NCI-H2196 treated with DMSO at 0.1 percent for 48 hours (cell line): Measurements from ENCODE around the gene CCDC181.
"Not testable (repeated sequence)": the region's sequence is repeated elsewhere in the genome, so short reads cannot be mapped to it uniquely, and the experiment has no call there.

Experiments used
- DNase-seq: peaks from one replicate; lab custom pipeline; 2025; ENCODE audit not compliant: unreplicated experiment; lab: John Stamatoyannopoulos, UW

CCDC181 gene

DNA sequence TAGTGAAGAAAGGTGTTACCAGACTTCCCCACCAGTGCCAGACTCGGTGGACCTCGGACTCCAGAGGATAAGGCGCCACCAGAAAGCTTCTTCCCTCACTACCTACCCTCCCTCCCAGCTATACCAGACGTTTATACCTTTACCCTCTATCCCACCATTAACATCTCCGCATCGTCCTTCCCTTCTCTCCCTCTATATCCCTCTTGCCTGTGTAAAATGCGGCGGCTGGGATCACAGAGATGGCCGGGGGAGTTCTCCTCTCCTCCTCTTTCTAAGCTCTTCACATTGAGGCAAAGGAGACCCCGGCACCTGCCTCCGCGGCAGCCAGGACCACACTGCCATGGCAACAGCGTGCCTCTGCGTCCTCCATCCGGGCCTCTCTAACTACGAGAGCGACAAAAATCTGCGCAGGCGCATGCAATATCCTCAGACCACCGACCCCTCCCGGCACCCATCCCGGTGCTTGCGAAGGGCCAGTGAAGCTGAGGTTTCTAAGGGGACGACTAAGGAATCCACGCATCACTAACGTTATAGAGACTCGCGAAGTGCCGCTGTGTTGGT lies at the start of gene CCDC181:
CCDC181 (minus strand) TSS at position 394 of the 561 bp plus-strand sequence. CDS start 2,547 bp downstream, outside the sequence.
- no peak for DNase-seq

DNA sequence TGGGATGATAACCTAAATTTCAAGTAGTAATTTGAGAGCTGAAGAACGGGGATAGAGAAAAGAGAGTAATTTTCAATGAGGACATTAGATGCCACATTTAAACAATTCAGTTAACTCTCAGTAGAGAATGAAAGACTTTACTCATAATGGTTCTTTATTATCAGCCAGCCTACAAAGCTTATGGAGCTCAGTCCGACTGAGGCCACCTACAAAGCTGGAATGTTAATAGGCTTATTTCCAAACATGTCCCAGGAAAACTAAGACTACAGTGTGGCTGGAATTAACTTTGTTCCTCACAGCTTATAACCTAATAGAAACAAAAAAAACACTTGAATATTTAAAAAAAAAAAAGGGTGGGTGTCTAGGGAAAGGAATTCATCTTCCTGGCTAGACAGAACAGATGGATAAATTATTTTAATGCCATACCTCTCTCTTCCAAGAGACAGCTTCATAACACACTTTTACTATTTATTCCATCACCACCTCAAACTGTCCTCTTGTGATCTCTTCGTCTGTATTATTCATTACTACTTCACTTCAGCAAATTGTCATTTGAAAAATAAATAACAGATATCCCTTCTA lies 48.6 kb upstream of the CCDC181 start:
- no peak for DNase-seq

DNA sequence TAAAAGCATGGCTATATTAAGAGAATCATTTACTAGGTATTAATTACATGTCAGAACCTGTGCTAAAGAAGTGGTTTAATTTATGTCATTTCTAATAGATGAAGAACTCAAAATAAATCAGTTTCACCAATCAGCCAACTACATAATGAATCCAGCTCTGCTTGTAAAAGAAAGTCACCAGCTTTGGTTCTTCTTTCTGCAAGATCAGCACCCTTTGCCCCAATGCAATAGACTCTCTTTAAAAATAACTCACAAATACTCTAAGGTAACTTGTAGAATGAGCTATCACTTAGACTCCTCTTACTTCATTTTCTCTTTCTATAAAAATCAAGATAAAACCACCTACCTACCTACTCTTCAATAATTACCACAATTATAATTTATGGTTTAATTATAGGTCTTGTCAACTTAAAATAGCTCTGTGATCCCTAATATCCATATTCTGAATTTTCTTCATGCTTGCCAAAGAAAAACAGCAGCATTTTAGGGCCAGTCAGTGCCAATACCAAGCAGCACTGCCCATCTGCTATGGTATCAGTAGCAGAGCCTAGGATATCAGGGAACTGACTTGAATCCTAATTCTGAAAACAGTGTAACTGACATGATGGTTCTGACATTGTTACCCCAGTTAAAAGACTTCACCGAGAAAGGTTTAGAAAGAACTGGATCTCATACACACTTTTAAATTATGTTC lies 47.2 kb upstream of the CCDC181 start:
- DNase-seq: no peak

DNA sequence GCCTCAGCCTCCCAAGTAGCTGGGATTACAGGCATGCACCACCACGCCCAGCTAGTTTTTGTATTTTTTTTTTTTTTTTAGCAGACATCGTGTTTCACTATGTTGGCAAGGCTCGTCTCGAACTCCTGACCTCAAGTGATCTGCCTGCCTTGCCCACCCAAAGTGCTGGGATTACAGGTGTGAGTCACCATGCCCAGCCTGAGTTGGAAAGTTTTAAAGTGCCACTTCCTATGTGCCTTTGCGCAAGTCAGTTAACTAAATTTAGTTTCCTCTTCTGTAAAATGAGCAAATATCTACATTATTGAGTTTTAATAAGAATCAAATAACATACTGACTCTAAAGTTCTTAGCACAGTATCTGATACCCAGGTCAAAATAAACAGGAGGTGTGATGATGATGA lies 46.1 kb upstream of the CCDC181 start:
- DNase-seq: no peak

DNA sequence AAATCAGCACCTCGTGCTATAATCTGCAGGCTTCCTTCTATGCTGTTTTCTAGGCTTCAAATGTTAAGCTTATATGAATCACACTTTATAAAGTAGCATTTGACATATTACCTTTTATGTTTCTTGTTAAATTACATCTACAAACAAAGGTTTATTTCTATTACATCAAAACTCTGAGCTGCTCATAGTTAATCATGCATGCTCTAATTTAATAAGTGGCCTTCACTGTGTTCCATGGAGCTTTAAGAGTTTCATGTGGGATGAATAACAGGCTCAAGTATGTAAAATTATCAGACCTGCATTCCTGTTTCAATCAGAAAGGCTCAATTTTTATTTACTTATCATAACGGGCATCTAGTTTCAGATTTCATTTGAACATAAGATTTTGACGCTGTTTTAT lies 45.5 kb upstream of the CCDC181 start:
- DNase-seq: no peak

DNA sequence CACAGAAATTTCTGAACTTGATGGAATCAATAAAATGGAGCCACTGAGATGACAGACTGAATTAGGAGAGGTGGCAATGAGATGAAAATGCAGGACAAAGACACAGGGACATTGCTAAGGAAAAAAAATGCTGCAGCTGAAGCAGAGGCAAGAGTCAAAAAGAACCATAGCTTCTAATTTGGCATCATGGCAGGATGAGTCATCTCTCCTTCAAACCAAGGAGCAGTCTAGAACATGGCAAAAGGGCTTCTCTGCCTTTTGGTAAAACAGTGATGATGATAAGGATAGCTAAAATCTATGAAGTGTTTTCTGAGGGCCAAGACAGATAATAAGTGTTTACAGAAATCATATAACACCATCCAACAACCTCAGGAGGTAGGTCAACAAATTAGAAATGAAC lies 41.7 kb upstream of the CCDC181 start:
- DNase-seq: no peak

DNA sequence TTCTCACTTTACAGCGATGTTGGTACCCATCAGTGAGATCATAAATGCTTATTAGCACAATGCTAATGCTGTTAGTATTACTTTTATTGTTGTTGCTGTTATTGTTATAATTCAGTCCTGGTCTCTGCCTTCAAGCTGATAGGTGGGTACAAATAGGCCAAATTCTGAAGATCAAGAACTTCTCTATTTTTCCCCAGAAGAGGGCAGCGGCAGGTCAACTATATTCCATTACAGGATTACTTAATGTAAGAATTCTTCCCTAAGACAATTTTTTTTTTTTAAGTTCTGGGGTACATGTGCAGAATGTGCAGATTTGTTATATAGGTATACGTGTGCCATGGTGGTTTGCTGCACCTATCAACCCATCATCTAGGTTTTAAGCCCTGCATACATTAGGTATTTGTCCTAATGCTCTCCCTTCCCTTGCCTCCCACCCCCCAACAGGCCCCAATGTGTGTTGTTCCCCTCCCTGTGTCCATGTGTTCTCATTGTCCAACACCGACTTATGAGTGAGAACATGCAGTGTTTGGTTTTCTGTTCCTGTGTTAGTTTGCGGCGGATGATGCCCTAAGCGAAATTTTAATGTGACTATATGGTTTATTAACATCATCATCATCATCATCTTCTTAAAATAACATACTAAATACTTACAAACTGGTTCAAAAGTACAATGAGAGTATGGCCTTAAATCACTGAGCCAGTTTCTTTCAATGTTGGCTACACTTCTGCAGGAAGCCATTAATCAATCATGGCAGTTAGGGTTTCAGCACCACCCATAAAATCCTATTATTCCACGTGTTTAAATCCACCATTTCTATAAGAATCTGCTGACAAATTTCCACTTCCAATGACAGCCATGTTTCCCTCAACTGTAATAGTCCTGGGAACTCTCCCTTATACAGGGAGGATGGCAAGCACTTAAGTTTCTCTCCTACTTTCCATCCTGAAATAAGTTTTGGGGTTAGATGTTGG lies 39.3 kb upstream of the CCDC181 start:
- peak; percentile 8 for DNase-seq

DNA sequence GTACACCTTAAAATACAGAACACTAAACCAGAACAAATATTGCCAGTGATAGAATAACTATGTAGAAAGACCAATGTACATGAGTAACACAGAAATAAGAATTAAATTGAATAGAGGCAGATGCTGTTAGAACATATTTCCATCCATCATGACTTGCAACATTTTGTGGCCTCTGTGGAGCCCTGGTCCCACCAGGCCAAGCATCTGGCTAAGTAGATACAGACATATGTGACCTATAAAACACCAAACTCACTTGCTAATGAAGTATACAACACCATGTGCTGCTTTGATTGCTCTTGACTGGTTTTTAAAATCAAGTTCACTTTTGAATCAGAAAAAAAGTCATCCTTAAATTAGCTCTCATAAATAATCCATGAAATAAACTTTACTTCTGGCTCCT lies 38.0 kb upstream of the CCDC181 start:
- DNase-seq: no peak

DNA sequence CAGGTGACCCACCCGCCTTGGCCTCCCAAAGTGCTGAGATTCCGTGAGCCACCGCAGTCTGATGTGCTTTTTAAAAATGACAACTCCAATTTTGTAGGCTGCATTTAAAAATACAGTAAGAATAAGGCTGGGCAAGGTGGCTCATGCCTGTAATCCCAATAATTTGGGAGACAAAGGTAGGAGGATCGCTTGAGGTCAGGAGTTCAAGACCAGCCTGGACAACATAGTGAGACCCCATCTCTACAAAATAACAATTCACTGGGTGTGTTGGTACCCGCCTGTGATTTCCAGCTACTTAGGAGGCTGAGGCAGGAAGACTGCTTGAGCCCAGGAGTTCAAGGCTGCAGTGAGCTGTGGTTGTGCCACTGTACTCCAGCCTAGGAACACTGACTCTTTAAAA lies 35.1 kb upstream of the CCDC181 start:
- DNase-seq: no peak

DNA sequence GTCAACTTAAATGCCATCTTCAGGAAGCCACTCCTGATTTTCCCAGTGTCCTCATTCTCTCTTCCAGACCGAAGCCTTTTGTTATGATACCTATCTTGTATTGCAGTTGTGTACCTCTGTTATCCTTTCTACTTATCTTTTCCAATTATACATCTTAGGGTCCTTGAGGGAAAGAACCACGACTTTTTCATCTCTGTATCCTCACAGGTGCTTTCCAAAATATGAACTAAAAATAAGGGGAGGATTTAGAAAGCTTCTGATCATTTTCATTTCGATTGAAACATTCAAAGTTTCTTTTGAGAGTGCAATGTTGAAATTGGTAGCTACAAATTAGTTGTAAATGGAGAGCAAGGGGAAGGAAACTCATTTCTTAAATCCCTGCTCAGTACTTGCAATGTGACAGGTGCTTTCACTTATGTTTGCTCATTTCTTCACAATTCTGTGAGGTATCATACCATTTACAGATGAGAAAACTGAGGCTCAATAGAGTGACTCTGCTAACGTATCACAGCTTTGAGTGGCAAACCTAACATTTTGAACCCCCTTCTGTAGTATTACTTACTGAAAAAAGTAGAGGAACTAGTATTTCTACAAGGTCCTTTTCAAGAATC lies 34.2 kb upstream of the CCDC181 start:
- DNase-seq: no peak

DNA sequence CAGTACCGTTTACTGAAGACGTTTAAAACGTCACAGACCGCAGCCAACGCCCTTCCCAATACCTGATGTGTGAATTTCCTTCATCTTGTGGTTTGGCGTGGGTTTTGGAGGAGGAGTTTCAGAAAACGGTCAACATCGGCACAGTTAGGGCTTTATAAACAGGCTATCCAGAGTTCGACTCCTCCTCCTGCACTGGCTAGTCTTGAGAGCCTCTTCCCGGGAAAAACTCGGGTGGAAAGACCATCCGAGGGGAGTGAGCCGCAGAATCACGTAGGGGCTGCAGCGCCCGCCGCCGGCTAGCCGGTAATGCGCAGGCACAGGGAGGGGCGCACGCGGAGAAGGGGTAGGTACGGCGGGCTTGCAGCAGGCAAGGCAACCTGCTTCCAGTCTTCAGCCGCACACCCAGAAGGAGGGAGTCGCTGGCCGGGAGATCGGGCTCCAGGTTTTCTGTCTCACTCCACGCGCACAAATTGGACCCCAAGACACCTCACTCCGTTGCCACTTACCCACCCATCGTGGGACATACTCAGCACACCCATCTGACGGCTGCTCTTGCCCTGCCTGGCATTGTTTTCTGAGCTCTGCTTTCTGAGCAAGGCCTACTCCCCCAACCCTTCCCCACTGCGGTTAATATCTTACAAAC lies 33.0 kb upstream of the CCDC181 start:
- DNase-seq: no peak

DNA sequence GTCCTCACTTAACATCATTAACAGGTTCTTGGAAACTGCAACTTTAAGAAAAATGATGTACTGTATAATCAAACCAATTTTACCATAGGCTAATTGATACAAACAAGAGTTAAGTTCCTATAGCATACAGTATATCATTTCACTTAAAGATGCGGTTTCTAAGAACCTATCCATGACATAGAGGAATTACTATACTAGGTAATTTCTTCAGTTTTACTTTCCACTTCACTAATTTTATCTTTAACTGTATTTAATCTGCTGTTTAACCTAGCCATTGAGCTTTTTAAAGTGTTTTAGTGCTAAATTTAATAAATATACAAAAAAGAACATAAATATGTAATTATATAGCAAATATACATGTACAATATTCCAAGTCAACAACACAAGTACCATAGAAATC lies 30.2 kb upstream of the CCDC181 start:
- DNase-seq: no peak

DNA sequence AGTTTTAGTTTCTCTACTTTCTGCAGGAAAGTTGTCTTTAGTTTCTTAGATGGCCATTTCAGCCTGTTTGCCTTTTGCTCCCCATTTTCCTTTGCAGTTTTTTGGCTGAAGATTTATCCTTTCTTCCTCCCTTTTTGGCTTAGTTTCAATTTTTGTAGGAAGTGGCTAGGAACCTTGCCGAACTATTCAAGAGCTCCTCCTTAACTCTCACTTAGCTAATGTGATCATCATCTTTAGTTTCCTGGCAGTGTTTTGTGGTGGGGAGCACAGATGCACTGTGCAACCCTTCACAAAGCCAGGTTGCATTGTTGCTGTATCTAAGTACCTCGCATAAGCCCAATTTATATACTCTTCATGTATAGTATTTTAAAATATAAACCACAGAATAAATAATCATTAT lies 28.8 kb upstream of the CCDC181 start:
- DNase-seq: no peak

DNA sequence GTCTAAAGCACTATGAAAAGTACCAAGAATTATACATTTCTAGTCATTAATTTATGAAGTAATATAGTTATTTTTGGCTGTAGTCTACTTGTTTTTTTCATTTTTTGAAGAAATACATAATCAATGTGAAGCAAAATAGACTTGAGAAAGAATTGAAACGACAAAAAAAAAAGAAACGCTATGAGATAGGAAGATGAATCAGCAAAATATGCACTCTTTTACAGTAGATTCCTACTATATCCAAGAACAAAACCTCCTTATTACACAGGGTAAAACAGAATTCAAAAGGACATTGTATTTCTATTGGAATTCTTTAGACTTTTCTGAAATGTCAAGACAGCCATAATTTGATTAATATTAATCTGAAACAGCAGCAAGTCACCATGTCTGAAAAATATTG lies 25.6 kb upstream of the CCDC181 start:
- no peak for DNase-seq

DNA sequence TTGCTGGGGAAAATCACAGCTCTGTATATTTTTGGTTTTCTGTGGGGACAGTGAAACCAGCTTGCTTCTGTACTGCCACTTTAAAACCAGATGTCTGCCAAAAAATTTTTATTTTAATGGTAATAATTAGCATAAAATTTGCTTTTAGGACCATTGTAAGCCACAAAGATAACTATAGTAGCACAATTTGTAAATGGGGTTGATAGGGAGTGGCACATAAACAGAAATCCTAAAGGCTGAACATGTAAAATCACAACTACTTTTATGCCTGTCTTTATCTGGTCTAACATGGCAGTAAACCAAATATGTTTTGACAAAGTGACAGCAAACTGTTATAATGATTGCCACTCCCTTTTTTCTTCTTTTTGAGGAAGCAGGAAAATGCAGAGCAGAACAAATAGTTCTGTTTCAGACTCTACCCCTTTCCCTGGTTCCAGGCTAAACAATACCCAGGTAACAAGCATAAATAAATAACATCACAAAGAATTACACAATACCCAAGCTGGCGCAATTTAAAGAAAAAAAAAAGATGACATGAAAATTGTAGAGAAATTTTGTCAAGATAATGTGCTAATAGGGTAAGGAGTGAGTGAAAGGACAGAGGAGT lies 24.0 kb upstream of the CCDC181 start:
- DNase-seq: no peak

DNA sequence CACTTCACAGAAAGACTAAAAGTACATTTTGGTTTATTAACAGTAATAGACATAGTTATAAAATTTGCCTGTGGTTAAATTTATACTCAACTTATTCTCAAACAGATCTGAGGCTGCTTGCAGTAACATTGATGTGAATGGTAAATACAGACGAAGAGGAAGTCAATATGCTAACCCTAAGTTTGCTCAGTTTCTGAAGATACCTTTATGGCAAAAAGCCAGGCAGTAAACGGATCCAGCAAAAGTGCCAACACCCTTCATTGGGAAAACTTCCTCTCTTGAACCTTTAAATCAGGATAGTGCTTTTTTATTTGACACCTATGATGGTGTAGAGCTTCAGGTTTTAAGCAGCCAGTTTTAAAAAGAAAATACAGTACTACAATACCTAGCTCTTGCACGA lies 16.6 kb upstream of the CCDC181 start:
- DNase-seq: no peak

DNA sequence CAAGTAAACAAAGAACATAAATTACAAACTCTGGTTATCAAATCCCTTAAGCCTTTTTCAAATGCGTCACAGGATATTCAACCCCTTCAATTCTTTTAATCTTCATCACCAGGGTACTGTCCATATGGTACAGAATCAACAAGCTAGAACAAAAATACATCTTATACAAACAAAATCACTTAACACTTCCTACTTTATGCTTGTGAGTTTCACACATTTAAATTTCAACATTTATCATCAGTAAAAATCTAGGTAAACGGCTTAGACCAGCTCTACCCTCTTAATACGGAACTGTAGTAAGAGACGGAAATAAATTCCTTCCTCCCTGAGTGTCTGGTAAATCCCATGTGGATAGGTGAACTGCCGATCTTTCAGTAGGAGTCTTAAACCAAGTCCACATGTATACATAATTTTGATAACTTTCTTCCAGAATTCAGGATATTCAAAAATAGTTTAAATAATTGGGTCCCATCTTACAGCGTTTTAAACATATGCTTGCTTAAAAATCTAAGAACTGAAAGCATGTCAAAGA lies 1.0 kb downstream of the CCDC181 start:
- no peak for DNase-seq

DNA sequence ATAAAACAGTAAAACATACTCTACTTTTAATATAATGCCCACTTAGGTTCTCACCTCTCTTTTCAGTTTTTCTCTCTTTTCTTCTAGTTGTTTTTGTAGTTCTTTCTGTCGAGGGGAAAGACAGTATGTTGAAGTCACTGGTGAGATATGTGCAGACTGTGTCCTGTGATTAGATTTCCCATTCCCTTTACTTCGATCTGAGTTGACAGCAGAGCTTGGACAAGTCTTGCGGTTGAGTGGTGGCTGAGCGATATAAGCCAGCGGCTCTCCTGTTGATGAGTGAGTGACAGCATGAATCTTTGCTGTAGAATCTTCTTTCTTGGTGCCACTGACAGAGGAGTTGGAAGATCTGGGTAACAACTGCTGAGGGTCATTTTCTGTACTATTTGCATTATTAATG lies 6.0 kb downstream of the CCDC181 start:
- DNase-seq: no peak

DNA sequence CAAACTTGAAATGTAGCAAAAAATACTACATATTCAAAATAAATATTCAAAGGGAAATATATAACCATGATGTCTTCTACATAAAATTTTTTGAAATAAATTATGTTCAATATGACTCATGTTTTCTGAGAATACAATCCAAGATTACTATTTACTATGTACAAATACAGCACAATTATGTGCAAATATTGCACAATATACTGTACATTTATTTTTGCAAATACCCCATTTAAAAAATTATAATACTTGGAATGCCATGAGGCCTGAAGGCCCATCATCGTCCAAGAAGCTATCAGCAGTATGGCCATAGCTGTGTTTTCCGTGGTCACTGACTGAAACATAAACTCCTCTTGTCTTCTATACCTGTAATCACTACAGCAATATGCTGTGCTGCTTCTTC lies 12.3 kb downstream of the CCDC181 start:
- no peak for DNase-seq

DNA sequence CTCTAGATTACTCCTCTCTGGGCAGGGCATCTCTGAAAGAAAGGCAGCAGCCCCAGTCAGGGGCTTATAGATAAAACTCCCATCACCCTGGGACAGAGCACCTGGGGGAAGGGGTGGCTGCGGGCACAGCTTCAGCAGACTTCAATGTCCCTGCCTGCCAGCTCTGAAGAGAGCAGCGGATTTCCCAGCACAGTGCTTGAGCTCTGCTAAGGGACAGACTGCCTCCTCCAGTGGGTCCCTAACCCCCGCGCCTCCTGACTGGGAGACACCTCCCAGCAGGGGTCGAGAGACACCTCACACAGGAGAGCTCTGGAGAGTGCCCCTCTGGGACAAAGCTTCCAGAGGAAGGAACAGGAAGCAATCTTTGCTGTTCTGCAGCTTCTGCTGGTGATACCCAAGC lies 18.9 kb downstream of the CCDC181 start:
- not testable (repeated sequence) for DNase-seq
